Stimulated activated CD4-positive, alpha-beta T cell treated with anti-CD3 and anti-CD28 coated beads, Interleukin-1b, Interleukin-23, amount 100 ng/mL, for 1 hour (primary cell): ENCODE data around the gene DDIT3.
"Not testable (repeated sequence)": the region's sequence is repeated elsewhere in the genome, so short reads cannot be mapped to it uniquely, and the experiment has no call there.

ENCODE experiments used
- DNase-seq, 2 donors: peaks; one replicate each; pipeline ENCODE4 v3.0.0-alpha.2; 2020; ENCODE audit warnings: low read depth in 2 of 2

Gene DDIT3

GRCh38 chr12:57513266-57513665 is 7.0 kb downstream of the DDIT3 start:
- no peak for DNase-seq

GRCh38 chr12:57512665-57513064 is 7.6 kb downstream of the DDIT3 start:
- no peak for DNase-seq

DNA sequence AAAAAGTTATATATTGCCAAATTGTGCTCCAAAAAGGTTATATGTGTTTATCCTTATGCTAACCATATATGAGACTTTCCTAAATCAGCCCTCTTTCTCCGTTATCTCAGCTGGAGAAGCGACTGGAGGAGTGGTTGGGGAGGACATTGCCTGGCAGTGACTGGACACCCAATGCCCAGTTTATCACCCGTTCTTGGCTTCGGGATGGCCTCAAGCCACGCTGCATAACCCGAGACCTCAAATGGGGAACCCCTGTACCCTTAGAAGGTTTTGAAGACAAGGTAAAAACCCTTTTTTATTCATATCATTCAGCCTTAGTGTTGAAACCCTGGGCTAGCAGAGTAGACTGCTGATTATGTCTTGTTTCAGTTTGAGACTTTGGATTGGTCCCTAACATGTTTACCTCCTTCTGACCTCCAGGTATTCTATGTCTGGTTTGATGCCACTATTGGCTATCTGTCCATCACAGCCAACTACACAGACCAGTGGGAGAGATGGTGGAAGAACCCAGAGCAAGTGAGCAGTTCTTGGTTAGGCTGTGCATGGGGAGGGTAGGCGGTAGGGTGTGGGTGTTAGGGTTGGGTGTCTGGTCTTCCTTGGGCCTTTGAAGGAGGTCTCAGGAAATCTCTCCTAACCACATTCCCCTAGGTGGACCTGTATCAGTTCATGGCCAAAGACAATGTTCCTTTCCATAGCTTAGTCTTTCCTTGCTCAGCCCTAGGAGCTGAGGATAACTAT is 8.6 kb downstream of the DDIT3 start:
- no peak for DNase-seq

DNA sequence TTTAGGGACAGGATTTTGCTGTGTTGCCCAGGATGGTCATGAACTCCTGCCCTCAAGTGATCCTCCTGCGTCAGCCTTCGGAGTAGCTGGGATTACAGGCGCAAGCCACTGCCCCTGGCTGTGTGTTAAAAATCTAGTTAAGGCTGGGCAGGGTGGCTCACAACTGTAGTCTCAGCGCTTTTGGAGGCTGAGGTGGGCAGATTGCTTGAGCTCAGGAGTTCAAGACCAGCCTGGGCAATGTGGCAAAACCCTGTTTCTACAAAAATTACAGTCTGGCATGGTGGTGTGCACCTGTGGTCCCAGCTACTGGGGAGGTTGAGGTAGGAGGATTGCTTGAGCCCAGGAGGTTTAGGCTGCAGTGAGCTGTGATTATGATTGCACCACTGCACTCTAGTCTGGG is 9.2 kb downstream of the DDIT3 start:
- DNase-seq: no peak

- not testable (repeated sequence) for DNase-seq
Observed at GRCh38 chr12:57507796-57508195, 12.5 kb downstream of the DDIT3 start.

DNA sequence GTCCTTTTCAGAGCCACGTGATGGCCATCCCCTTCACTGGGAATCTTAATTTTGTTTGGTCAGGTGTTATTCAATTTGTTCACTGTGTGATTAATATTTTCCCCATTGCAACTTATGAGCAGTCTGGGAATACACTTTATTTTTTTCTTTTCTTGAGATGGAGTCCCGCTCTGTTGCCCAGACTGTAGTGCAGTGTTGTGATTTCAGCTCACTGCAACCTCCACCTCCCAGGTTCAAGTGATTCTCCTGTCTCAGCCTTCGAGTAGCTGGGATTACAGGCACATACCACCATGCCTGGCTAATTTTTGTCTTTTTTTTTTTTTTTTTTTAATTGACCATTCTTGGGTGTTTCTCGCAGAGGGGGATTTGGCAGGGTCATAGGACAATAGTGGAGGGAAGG is 13.8 kb downstream of the DDIT3 start:
- not testable (repeated sequence) for DNase-seq

DNA sequence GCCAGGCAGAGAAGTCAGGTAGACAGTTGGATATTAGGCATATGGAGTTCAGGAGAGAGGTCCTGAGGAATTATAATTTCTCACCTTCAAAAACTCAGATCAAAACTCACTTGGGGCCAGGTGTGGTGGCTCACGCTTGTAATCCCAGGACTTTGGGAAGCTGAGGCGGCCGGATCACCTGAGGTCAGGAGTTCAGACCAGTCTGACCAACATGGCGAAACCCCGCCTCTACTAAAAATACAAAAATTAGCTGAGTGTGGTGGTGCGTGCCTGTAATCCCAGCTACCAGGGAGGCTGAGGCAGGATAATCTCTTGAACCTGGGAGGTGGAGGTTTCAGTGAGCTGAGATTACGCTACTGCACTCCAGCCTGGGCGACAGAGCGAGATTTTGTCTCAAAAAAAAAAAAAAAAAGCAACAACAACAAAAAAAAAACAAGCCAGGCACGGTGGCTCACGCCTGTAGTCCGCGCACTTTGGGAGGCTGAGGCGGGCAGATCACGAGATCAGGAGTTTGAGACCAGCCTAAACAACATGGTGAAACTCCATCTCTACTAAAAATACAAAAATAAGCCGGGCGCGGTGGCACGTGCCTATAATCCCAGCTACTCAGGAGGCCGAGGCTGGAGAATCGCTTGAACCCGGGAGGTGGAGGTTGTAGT is 17.9 kb downstream of the DDIT3 start:
- DNase-seq: not testable (repeated sequence)

DNA sequence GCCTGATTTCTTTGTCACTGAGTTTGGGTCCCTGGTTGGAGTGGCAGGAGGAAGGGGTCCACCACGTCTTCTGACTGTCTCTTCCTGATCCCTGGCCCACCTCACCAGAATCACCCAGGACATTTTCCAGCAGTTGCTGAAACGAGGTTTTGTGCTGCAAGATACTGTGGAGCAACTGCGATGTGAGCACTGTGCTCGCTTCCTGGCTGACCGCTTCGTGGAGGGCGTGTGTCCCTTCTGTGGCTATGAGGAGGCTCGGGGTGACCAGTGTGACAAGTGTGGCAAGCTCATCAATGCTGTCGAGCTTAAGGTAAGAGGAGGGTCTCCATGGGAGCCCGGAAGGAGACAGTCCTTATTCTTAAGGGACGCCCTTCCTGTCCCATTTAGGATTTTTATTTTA is 20.1 kb downstream of the DDIT3 start:
- DNase-seq: no peak

DNA sequence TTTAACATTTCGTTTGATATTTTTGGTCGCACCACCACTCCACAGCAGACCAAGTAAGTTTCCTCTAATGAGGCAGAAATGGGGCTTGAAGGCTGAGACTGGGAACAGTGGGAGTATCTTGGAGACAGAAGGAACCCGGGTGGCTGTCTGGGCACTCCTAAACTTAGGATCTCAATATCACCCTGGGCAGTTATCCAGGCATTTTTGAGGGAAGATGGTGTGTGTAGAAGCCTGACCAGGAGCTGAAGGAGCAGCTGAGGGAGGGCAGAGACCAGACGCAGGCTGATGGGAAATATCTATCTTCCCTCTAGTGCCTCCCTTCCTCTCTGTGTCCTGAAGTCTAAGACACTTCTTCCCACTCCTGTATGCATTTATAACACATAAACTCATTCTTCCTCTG is 21.7 kb downstream of the DDIT3 start:
- DNase-seq: no peak

DNA sequence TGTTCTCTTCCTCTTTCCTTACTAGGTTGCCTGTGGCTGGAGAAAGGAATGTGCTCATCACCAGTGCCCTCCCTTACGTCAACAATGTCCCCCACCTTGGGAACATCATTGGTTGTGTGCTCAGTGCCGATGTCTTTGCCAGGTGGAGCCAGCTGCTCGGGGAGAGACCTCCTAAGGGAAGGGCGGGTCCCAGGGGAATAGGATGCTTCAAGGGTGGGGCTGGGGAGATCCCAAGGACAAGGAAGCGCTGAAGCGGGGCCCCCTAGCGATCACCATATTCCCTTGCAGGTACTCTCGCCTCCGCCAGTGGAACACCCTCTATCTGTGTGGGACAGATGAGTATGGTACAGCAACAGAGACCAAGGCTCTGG is 22.2 kb downstream of the DDIT3 start:
- DNase-seq: no peak

- DNase-seq: no peak
Observed at GRCh38 chr12:57497223-57498131, 22.8 kb downstream of the DDIT3 start.

- DNase-seq: no peak
Observed at GRCh38 chr12:57496822-57497221, 23.5 kb downstream of the DDIT3 start.

- DNase-seq: not testable (repeated sequence)
Observed at GRCh38 chr12:57495051-57495701, 25.1 kb downstream of the DDIT3 start.

GRCh38 chr12:57491393-57492280 is 28.7 kb downstream of the DDIT3 start:
- no peak for DNase-seq

- DNase-seq: no peak
Observed at GRCh38 chr12:57490126-57490525, 30.2 kb downstream of the DDIT3 start.

DNA sequence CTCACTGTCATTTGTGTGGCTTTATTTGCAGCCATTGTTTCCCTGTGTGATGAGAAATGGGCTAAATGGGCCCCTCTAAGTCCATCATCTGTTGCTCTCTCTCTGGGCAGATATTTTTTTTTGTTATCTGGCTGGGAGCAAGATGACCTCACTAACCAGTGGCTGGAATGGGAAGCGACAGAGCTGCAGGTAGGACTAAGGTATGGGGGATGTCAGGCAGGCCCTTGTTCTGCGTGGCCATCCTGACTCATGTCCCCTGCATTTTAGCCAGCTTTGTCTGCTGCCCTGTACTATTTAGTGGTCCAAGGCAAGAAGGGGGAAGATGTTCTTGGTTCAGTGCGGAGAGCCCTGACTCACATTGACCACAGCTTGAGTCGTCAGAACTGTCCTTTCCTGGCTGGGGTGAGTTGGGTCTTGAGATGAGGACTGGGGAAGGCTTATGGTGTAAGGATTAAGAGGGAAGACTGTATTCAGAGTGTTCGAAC is 31.1 kb downstream of the DDIT3 start:
- no peak for DNase-seq

- no peak for DNase-seq
Observed at GRCh38 chr12:57488402-57489156, 31.7 kb downstream of the DDIT3 start.

- DNase-seq: peak; percentile 71 to 79
Observed at GRCh38 chr12:57487597-57488401, 32.5 kb downstream of the DDIT3 start, which contains the start of gene MARS1. Gene MARS1 (plus strand): TSS chr12:57488068. CDS start chr12:57488091, 23 bp downstream.

DNA sequence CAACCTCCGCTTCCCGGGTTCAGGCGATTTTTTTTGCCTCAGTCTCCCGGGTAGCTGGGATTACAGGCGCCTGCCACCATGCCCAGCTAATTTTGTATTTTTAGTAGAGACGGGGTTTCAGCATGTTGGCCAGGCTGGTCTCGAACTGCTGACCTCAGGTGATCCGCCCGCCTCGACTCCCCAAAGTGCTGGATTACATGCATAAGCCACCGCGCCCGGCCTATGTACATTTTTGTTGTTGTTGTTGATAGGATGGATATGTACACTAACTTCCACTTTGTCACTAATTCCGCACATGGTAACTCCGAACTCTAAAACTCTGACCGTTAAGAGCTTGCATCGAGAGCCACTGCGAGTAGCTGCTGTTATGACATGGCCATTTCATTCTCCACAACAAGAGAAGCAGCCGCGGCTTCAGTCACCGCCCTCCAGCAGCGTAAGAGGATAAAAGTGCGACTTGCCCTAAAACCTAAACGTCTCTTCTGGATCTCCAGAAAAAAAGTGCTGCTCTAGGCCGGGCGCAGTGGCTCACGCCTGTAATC is 33.2 kb downstream of the DDIT3 start:
- no peak for DNase-seq
